Endodermal cell (in vitro differentiated cells): ENCODE data around the gene TNNC1. TPM values are rescaled to one million over a fixed set of nuclear protein-coding genes. Genes with fewer than 3 reads are reported as not detected.
A peak's percentile ranks its signal among the peaks of the same experiment; 100 is the strongest.

Experiments used
- DNase-seq: peaks from one replicate; pipeline ENCODE4 v3.0.0-alpha.2; 2017
- H3K27ac ChIP-seq: 2 replicates; pipeline ENCODE4 v1.5.1; 2013; ENCODE audit warnings: mild to moderate bottlenecking, low read depth, low read length, moderate library complexity
- H3K27me3 ChIP-seq: 2 replicates; pipeline ENCODE4 v1.6.1; 2013; ENCODE audit warnings: mild to moderate bottlenecking, low read length, moderate library complexity; ENCODE audit not compliant: insufficient read depth, control insufficient read depth, poor library complexity, severe bottlenecking
- H3K36me3 ChIP-seq: 2 replicates; pipeline ENCODE4 v1.7.0; 2013; ENCODE audit warnings: mild to moderate bottlenecking, low read length, moderate library complexity; ENCODE audit not compliant: control insufficient read depth, insufficient read depth
- H3K4me1 ChIP-seq: one replicate; pipeline ENCODE4 v1.7.0; 2013; ENCODE audit warnings: low read length; ENCODE audit not compliant: control insufficient read depth, insufficient read depth
- H3K4me3 ChIP-seq: 2 replicates; pipeline ENCODE4 v1.5.1; 2013; ENCODE audit warnings: mild to moderate bottlenecking, low read length, moderate library complexity
- H3K9ac ChIP-seq: 2 replicates; pipeline ENCODE4 v1.6.1; 2013; ENCODE audit warnings: mild to moderate bottlenecking, low read length, moderate library complexity; ENCODE audit not compliant: poor library complexity, severe bottlenecking; ENCODE audit errors: extremely low read depth
- H3K9me3 ChIP-seq: 2 replicates; pipeline ENCODE4 v1.6.1; 2013; ENCODE audit warnings: mild to moderate bottlenecking, low read length, moderate library complexity; ENCODE audit not compliant: control insufficient read depth
- H3K27ac Mint-ChIP-seq: 2 replicates; pipeline ENCODE4 v1.8.0; 2020; ENCODE audit warnings: mixed read lengths
- H3K27me3 Mint-ChIP-seq: 2 replicates; pipeline ENCODE4 v1.8.0; 2021; ENCODE audit warnings: mild to moderate bottlenecking, mixed read lengths; ENCODE audit not compliant: insufficient read depth
- H3K36me3 Mint-ChIP-seq: 2 replicates; pipeline ENCODE4 v1.8.0; 2020; ENCODE audit warnings: low read depth, mixed read lengths
- H3K4me1 Mint-ChIP-seq: 2 replicates; pipeline ENCODE4 v1.8.0; 2020; ENCODE audit warnings: mixed read lengths
- H3K4me3 Mint-ChIP-seq: 2 replicates; pipeline ENCODE4 v1.8.0; 2020; ENCODE audit warnings: mild to moderate bottlenecking, moderate library complexity, mixed read lengths
- H3K9me3 Mint-ChIP-seq: 2 replicates; pipeline ENCODE4 v1.8.0; 2020; ENCODE audit warnings: mild to moderate bottlenecking, mixed read lengths
- CTCF ChIP-seq: fragments of 200-600 bp; sonication (generic); conservative IDR thresholded peaks from 2 replicates; pipeline ENCODE4 v1.5.0; 2021; ENCODE audit warnings: antibody characterized with exemption, mild to moderate bottlenecking
- WGBS, 2 experiments: methylation state at CpG; one replicate each; pipeline versions ENCODE4 v1.1.5 to v1.1.7; 2013; ENCODE audit warnings: missing lambda C conversion rate in 2 of 2, mixed read lengths in 1 of 2; ENCODE audit not compliant: insufficient coverage in 1 of 2, insufficient read length in 1 of 2; 5-methylcytosine and 5-hydroxymethylcytosine counted together
- total RNA-seq, 2 donors: library from RNA; stranded (reverse); fragmentation: NEBNext Ultra II Directional in 1 of 2; extraction: Animal tissue kit (Norgen Biotek cat#: 25700) in 1 of 2; gene quantifications; 2 replicates in 1 of 2; 3 replicates in 1 of 2; pipeline ENCODE4 v1.2.1, GENCODE V29; 2021

TNNC1 gene
- total RNA-seq, 2 donors from 2014 or later = 44.8 to 64.6 TPM

- no peaks in the 10 kb centered on the region for H3K27me3 ChIP-seq
- H3K27ac Mint-ChIP-seq = no peak overlapping the region
- H3K4me1 Mint-ChIP-seq = no peaks in the 10 kb centered on the region
- no peak overlapping the region for H3K4me3 ChIP-seq
- peaks cover 47% of the 10 kb centered on the region for H3K36me3 Mint-ChIP-seq
- no peak overlapping the region for H3K27ac ChIP-seq
- H3K27me3 Mint-ChIP-seq = no peaks in the 10 kb centered on the region
- no peak for TF ChIP-seq CTCF
- no peak overlapping the region for H3K9ac ChIP-seq
- DNase-seq = no peak
- H3K9me3 Mint-ChIP-seq = no peaks in the 10 kb centered on the region
- H3K9me3 ChIP-seq = no peaks in the 10 kb centered on the region
- H3K4me3 Mint-ChIP-seq = no peak overlapping the region
- H3K36me3 ChIP-seq = peaks cover 68% of the 10 kb centered on the region
- WGBS, 2 experiments = 95 to 96% methylated on average over 19 to 31 of the region's 31 CpGs
- no peaks in the 10 kb centered on the region for H3K4me1 ChIP-seq
These were observed 33.4 kb upstream of the TNNC1 start for GRCh38 chr3:52487050-52487787.

GRCh38 chr3:52484680-52485461, 31.0 kb upstream of the TNNC1 start:
- no peaks in the 10 kb centered on the region for H3K9me3 Mint-ChIP-seq
- peak overlapping the region; percentile 29 for H3K27ac ChIP-seq
- no peak overlapping the region for H3K4me3 Mint-ChIP-seq
- no peaks in the 10 kb centered on the region for H3K9me3 ChIP-seq
- no peak overlapping the region for H3K9ac ChIP-seq
- WGBS, 2 experiments = 93 to 94% methylated on average over 6 to 10 of the region's 10 CpGs
- H3K4me3 ChIP-seq = no peak overlapping the region
- H3K36me3 Mint-ChIP-seq = peaks cover 53% of the 10 kb centered on the region
- no peak for DNase-seq
- no peaks in the 10 kb centered on the region for H3K27me3 Mint-ChIP-seq
- H3K27ac Mint-ChIP-seq = peak overlapping the region; percentile 52
- no peaks in the 10 kb centered on the region for H3K27me3 ChIP-seq
- no peaks in the 10 kb centered on the region for H3K4me1 ChIP-seq
- no peaks in the 10 kb centered on the region for H3K4me1 Mint-ChIP-seq
- TF ChIP-seq CTCF = no peak
- peaks cover 75% of the 10 kb centered on the region for H3K36me3 ChIP-seq

- Histone ChIP-seq H3K9ac (no peak overlapping the region), H3K4me1 (no peaks in the 10 kb centered on the region), H3K27me3 (no peaks in the 10 kb centered on the region), H3K9me3 (no peaks in the 10 kb centered on the region), H3K27ac (peak overlapping the region; percentile 72), H3K36me3 (peaks cover 75% of the 10 kb centered on the region), H3K4me3 (no peak overlapping the region)
- H3K4me3 Mint-ChIP-seq = no peak overlapping the region
- WGBS, 2 experiments = 78 to 92% methylated on average over 12 of the region's 13 CpGs
- H3K27ac Mint-ChIP-seq = peak overlapping the region; percentile 33
- TF ChIP-seq CTCF = no peak
- no peaks in the 10 kb centered on the region for H3K4me1 Mint-ChIP-seq
- peak; percentile 38 for DNase-seq
- no peaks in the 10 kb centered on the region for H3K27me3 Mint-ChIP-seq
- no peaks in the 10 kb centered on the region for H3K9me3 Mint-ChIP-seq
- peaks cover 61% of the 10 kb centered on the region for H3K36me3 Mint-ChIP-seq
These were observed 29.9 kb upstream of the TNNC1 start for GRCh38 chr3:52483577-52484381.
